HG03175 (cell line): ENCODE data around the gene ZC3H18.

Experiments used
- ATAC-seq: cut with Tn5 transposase; IDR thresholded peaks from one replicate; pipeline ENCODE4 v1.9.1; 2021; ENCODE audit warnings: mild to moderate bottlenecking, moderate library complexity; ENCODE audit not compliant: unreplicated experiment

Gene ZC3H18

DNA sequence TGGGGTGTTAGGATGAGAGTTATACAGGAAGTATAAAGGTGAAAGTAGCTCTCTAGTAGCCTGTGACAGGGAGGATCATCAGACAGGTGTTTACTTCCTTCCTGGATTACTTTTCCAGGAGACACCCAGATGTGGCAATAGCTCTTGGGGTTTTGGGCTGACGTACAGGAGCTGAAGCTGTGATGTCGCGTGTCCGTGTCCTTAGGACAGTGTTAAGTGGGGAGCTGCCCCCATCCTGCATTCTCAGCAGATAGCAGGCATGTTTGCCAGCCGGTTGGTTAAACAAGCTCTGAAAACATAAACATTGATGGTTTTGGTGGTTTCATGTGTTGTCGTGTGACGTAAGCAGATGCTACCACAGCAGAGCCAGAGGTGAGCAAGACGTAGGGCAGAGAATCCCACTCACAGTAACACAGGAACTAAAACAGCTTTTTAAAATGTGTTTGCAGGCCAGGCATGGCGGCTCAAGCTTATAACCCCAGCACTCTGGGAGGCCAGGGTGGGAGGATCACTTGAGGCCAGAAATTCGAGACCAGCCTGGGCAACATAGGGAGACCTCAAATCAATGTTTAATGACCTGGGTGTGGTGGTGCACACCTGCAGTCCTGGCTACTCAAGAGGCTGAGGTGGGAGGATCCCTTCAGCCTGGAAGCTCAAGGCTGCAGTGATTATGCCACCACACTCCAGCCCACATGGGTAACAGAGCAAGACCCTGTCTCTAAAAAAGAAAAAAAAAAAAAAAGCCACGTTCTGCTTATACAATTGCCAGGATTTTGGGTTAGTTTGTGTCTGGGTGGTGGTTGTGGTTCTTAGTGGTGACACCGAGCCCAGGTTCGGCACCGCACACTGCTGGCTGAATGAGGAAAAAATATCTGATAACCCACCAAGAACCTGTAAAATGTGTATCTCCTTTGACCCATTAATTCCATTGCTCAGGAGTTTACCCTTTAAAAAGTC is 49.9 kb downstream of the ZC3H18 start:
- ATAC-seq, result no peak

DNA sequence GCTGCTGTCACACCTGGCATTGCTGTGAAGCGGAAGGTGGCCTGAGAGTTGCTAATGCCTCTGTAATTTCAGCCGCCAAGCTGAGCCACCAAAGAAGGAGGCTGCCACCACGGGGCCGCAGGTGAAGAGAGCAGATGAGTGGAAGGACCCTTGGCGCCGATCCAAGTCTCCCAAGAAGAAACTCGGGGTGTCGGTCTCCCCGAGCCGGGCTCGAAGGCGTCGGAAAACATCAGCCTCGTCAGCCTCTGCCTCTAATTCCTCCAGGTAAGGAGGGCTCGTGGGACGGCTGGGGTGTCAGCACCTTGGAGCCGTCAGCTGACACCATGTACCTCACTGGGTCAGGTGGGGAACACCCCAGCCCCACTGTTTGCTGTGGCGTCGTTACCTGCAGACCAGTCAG is 51.9 kb downstream of the ZC3H18 start:
- no peak for ATAC-seq

DNA sequence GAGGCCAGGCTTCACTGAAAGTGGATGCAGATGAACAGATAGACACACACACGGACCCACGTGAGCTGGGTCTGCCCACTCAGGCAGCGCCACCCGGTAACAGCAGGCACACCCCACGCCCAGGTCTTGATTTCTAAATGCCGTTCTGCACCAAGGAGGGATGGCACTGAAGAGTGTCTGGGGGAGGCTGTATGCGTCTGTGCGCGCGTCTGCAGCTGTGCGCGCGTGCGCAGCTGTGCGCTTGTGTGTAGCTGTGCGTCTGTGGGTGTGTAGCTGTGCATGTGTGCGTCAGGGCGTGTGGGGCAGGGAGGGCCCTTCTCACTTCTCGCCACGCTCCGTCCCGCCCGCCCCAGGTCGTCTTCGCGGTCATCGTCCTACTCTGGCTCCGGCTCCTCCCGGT is 52.7 kb downstream of the ZC3H18 start:
- no peak for ATAC-seq

DNA sequence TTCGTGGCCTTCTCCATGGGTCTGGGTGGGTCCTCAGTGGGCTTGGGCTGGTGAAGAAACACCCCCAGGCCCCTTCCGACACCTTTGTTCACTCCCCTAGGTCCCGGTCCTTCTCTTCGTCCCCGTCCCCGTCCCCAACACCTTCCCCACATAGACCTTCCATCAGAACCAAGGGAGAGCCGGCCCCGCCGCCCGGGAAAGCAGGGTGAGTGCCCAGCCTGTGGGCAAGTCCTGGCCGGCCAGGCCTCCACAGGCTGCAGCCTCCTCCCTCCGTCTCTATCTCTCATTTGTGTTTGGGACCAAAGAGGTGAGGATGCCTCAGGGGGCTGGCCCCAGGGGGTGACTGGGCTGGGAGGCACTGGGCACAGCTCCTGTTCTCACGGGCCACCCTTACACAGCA is 53.7 kb downstream of the ZC3H18 start:
- ATAC-seq, result no peak

DNA sequence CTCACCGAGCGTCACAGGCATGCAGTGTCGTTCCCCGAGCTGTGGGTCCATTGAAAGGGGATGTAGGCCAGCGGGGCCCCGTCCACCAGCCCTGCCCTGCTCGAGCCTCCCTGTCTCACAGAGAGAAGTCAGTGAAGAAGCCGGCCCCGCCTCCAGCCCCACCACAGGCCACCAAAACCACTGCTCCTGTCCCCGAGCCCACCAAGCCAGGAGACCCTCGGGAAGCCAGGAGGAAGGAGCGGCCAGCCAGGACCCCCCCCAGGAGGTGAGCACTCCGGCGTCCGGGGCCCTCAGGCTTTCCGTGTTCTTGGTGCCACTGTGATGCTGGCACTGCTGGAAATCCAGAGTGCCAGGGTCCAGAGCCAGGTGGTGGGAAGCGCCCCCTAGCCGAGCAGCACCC is 54.3 kb downstream of the ZC3H18 start:
- no peak for ATAC-seq

DNA sequence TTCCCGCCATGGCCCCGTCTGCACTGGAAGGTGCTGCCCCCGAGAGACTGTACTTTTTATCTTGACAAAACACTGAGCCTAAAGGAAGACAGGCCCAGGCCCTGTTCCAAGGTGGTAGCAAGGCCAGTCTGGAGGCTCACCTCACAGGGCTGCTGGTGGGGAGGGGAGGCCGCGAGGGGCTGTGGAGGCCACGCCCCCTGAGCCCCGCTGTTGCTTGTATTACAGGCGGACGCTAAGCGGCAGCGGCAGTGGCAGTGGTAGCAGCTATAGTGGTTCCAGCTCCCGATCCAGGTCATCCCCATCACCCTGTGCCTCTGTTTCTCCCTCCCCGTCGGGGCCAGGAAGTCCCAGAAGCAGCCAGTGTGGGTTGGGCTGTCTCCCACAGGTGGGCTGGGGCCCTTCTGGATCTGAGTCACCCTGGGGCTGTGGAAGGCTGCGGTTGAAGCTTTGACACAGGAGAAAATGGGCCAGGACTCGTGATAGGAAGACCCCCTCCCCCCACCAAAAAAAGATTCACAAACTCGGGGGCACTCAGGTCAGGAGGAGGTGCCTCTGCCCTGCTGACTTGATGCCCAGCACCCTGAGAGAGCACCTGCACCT is 54.9 kb downstream of the ZC3H18 start:
- ATAC-seq, result no peak

DNA sequence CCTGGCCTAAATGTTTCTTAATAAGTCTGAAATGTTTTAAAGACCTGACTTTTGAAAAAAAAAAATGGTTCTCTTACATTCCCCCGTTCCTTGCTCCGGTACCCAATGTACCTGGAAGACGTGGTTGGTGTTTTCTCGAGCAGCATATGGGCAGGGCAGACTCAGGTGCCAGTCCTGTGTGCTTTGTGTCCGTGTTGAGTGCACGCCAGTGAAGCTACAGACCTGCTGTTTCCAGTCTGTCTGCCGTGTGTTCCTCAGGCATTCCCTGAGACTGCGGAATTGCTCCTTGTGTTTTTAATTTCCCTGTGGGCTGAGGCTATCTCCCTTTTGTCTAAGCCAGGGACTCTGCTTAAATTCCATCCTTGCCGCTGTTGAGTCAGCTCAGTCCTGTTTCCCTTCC is 56.4 kb downstream of the ZC3H18 start:
- ATAC-seq, result no peak

DNA sequence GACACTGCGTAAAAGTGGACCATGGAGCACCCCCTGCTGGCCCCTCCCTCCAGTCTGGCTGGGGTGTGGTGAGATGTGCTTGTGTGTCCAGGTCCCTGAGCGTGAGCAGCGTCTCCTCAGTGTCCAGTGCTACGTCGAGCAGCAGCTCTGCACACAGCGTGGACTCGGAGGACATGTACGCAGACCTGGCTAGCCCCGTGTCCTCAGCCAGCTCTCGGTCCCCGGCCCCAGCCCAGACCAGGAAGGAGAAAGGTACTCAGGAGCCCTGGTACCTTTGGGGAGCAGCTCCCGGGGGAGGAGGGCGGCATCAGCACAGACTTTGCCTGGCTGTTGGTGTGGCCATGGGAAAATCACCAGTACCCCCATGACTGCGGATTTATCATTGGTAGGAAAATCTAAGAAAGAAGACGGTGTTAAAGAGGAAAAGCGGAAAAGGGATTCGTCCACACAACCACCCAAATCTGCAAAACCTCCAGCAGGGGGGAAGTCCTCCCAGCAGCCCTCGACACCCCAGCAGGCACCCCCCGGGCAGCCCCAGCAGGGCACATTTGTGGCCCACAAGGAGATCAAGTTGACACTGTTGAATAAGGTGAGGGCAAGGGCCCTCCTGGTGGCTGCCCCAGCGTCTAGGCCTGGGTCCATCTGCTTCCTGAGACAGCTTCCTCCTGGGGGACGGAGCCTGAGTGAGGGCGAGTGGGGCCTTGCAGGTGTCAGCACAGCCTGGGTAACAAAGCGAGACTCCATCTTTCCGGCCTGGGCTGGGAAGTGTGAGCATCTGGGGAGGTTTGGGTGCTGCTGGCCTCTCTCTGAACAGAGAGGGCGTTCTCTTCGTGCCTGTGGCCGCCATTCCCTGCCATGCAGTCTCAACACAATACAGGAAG is 57.6 kb downstream of the ZC3H18 start:
- no peak for ATAC-seq

DNA sequence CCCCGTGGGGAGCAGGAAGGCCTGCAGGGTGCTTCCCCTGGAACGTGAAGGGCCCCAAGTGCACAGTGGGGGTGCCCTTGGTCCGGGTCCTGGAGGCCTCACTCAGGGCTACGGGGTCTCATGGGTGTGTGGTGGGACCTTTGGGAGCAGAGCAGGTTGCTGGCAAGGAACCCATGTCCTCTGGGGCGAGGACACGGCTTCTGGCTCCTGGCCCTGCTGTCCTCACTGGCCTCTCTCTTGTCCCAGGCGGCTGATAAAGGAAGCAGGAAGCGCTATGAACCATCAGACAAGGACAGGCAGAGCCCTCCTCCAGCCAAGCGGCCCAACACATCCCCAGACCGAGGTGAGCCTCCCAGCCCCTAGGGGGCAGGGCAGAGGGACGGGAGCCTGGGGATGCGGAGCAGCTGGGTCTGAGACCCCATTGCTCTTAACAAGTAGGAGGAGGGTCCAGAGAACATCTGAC is 58.3 kb downstream of the ZC3H18 start:
- no peak for ATAC-seq

DNA sequence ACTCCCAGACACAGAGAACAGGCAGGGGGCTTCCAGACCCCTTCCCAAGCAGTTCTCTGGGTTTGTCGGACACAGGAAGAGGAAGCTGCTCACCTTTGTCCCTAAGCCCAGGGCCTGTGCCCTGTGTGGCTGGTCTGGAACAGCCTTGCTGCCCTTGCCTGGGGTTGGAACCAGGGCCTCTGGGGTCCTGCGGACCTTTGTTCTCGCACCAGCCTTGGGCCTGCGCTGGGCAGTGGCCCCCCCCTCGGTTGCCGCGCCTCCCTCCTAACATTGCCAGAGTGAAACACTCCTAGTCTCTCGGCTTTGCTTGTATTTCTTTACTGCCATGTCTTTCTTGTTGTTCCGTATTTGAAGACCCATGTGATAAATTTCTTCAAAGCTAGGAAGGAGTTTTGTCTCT is 59.6 kb downstream of the ZC3H18 start:
- ATAC-seq, result no peak

DNA sequence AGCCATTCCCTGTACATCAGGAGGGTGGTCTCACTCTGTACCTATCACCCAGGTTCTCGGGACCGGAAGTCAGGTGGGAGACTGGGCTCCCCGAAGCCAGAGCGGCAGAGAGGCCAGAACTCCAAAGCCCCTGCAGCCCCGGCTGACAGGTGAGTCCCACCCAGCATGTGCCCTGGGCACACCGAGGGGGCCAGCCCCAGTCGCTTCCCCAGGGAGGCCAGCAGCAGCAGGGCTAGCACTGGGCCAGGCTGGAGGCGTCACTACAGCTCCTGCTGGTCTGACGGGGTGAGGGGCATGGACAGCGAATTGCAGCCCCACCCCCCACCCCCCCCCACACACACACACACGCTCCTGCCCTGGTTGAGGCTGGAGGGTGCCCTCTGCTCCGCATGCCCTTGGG is 60.2 kb downstream of the ZC3H18 start:
- ATAC-seq, result no peak

DNA sequence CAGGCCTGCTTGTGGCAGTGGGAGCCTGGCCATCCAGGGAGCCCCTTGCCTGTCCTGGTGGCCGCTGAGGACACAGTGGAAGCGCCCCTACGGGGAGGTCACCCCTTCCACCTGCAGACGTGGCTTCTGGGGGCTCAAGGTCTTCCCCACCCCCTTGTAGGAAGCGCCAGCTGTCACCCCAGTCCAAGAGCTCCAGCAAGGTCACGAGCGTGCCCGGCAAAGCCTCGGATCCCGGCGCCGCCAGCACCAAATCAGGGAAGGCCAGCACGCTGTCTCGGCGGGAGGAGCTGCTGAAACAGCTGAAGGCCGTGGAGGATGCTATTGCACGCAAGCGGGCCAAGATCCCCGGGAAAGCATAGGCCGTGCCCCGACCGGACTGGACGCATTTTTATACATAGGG is 60.7 kb downstream of the ZC3H18 start:
- ATAC-seq, result no peak

DNA sequence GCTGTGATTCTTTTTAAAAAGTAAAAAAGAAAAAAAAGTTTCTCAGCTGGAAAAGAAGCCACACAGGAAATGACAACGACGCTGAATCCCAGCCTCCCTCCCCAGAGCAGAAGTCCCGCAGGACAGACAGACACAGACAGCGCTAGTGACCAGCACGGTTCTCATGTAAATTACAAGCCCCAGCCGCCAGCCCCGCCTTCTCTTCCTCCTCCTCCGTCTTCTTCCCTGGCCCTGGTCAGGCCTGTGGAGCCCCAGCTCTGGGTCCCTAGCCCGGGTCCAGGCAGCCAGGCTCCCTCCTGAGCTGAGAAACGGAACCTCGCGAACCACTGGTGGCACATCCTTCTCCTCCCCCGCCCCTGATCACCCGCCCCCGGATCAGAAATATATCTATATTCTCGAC is 61.2 kb downstream of the ZC3H18 start:
- no peak for ATAC-seq

DNA sequence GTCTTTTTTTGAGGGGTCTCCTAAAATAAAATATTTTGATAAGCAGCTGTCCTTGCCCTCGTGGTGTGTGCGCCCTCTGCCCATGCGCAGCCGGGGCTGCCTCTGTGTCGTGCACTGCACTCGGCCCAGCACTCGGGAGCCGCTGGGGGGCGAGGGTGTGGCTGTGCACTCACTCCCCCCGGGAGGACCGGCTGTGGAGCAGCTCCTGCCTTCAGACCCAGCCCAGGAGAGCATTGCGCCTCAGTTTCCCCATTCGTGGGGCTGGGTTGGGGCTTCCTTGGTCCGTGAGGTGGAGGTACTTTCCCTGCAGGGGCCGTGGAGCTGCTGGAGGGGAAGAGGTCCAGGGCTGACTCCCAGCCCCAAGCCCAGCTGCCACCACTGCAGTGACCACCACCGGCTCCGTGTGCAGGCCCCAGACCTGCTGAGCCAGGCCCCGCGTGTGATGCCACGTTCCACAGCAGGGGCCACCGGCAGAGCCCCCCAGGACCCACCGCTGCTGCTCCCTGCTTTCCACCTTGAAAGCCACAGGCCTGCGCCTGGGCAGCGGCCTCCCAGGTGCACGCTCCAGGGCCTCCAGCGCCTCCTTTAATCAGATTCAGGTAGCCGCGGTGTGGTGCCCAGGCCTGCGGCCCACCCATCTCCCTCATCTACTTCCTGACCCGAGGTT is 61.9 kb downstream of the ZC3H18 start:
- no peak for ATAC-seq

DNA sequence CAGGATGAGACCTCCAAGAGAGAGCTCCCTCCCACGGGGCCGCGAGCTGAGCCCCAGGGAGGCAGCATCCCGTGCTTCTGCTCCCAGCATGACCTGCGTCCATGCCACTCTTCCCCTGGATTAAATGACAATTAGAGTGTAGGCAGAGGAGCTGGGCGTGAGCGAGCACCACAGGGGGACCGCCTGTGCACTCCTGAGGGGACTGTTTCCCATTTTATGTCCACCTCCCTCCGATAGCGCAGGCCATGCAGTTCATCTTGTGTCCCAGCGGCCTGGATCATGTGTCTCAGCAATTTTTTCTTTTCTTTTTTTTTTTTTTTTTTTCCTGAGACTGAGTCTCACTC is 62.4 kb downstream of the ZC3H18 start:
- no peak for ATAC-seq

DNA sequence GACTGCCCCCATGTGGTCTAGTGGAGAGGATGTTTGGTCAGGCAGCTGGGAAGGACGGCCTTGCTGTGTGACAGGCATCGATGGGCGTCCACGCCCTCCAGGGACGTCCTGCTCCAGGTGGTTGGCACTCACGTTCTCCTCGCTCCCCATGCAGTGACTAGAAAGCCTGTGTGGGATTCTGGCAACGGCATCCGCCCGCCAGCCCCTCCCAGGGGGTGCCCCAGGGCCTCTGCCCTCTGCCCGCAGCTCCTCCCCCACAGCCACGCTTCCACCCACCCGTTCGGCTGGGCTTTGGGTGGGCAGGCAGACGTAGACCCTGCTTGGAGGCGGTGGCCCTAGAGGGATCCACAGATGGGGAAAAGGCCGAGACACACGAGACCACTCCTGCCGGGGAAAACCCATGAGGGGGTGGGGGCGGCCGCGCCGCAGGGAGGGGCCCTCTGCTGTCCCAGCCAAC is 63.5 kb downstream of the ZC3H18 start:
- ATAC-seq, result peak; percentile 20

DNA sequence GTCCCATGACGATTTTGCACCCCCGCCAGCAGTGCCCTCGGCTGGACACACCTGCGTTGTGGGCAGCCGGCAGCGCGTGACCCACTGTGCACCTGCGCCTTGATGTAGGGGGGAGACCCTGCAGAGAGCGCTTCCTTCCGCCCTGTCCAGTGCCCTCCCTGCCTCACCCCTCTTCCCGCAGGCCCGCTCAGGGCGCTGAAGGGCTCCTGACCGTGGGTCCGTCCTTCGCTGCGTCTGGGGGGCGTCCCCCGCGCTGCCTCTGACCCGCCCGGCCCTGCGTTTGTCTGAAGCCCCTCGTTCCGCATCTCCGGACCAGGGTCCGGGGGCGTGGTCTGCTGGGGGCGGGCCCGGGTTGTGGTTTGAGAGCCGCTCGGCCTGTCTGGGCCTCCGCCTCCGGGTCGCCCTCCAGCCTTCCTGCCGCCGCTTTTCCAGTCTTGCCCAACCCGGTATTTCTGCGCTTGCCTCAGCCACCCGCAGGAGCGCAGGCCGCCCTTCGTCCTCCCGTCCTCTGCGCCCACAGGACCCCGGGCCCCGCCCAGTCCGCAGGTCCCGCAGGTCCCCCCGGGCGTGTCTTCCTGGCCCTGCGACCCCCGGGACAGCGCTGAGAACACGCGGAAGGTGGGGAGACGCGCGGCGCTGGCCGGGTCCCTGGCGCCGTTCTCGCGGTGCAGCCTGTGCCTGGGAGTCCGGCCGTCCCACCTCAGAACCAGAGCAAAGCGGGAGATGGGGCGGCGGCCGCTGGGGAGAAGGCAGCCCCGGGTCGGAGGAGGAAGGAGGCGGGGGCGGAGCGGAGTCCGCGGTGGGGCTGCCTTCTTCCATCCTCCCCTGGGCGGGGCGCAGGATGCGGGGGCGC is 64.2 kb downstream of the ZC3H18 start:
- peak; percentile 45 for ATAC-seq

DNA sequence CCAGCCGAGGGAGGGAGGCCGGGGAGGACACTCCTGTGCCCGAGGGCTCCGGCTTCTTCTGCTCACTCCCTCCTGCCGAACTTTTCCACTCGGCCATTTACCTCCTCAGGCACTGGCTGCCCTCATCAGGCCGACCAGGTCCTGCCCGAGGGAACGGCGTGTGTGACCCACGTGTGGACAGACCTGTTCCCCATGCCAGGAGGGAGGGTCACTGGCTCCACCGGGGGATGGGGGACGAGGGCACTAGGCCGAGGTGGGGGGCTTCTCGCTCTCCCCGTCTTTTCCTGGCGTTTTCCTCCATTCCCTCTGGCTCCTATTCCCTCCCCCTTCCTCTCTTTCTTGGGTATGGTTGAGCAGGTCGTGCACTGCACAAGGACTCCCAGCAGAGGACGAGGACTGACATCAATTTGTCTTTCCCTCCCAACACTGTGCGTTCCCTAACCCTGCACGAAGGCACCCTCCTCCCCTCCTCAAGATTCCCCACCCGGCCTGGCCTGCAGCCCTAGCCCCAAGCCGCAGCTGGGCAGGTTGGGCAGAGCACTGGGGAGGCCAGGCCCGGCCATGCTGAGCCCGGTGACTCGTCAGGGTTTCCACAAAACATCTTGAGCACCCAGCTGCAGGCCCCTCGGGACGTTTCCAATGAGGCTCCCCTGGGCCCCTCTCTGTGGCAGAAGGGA is 64.9 kb downstream of the ZC3H18 start:
- ATAC-seq, result no peak

DNA sequence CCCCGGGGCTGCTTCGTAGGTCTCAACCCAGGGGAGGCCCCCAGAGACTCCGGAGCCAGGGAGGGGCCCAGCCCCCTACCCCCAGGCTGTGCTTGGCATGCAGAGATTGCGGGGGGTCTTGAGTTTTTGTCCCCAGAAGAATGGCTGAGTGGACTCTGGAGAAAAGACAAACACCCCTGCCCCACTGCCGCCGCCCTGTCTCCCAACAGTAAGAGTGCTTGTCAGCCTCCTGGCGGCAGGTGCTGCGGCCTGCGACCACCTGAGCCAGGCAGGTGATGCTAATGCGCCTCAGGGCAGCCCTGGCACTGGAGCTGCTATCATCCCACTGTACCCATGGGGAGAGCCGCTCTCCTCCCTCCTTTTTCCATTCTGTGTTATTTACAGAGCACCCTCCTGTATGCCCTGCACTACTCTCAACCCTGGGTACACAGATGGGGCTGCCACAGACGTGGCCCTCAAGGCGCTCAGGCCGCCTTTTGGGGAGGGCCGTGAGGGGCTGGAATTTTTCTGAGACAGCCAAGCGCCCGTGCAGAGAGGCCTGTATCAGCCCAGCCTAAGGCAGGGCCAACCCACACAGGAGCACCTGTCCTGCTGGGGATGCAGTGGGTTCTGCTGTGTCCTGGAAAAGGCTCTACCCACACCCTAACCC is 65.6 kb downstream of the ZC3H18 start:
- ATAC-seq, result no peak
